A673 (cell line): ENCODE results near the gene ZNF169. TPM values are rescaled to one million over a fixed set of nuclear protein-coding genes. Genes with fewer than 3 reads are reported as not detected.
"Not testable (repeated sequence)": the region's sequence is repeated elsewhere in the genome, so short reads cannot be mapped to it uniquely, and the experiment has no call there.

ENCODE experiments used
- BruUV-seq: library from RNA; stranded (reverse); fragments of 400-500 nt; replicated peaks from 2 replicates; lab custom pipeline; 2021; lab: Mats Ljungman, UMichigan
- CTCF ChIA-PET: fragments of 300-600 bp; sonication (Branson Sonifier 250); formaldehyde crosslinking; loops from one replicate; lab custom pipeline; 2022; ENCODE audit warnings: antibody characterized with exemption; lab: Charles Lee
- POLR2A ChIA-PET: fragments of 300-600 bp; sonication (Branson Sonifier 250); formaldehyde crosslinking; loops from one replicate; lab custom pipeline; 2022; ENCODE audit warnings: antibody characterized with exemption; ENCODE audit not compliant: low non-redundant PET; lab: Charles Lee
- DNase-seq: peaks from one replicate; pipeline ENCODE4 v3.0.0-alpha.2; 2015; ENCODE audit warnings: low spot score
- H3K27ac ChIP-seq: fragments of 200-600 bp; sonication (generic); 2 replicates; pipeline ENCODE4 v1.5.1; 2016; ENCODE audit warnings: mixed run types, low read depth, mild to moderate bottlenecking, mixed read lengths, antibody characterized with exemption, low read length; ENCODE audit not compliant: poor library complexity, severe bottlenecking
- H3K27me3 ChIP-seq: fragments of 200-600 bp; sonication (generic); replicated peaks from 2 replicates; pipeline ENCODE4 v1.6.1; 2017; ENCODE audit warnings: mixed run types, low read depth, mild to moderate bottlenecking, mixed read lengths, antibody characterized with exemption, low read length; ENCODE audit not compliant: insufficient read depth, poor library complexity
- H3K36me3 ChIP-seq: fragments of 200-600 bp; sonication (generic); 2 replicates; pipeline ENCODE4 v1.6.1; 2016; ENCODE audit warnings: mixed run types, mild to moderate bottlenecking, mixed read lengths, antibody characterized with exemption, low read length; ENCODE audit not compliant: insufficient read depth, poor library complexity, severe bottlenecking
- H3K4me1 ChIP-seq: fragments of 200-600 bp; sonication (generic); 2 replicates; pipeline ENCODE4 v1.6.1; 2017; ENCODE audit warnings: mixed run types, mild to moderate bottlenecking, mixed read lengths, antibody characterized with exemption, low read length; ENCODE audit not compliant: insufficient read depth, poor library complexity, severe bottlenecking
- H3K4me3 ChIP-seq: fragments of 200-600 bp; sonication (generic); 2 replicates; pipeline ENCODE4 v1.5.1; 2016; ENCODE audit warnings: low read depth, mixed run types, mild to moderate bottlenecking, mixed read lengths, low read length; ENCODE audit not compliant: poor library complexity, severe bottlenecking
- H3K9me3 ChIP-seq: fragments of 200-600 bp; sonication (generic); 2 replicates; pipeline ENCODE4 v1.6.1; 2016; ENCODE audit warnings: mixed run types, low read depth, mild to moderate bottlenecking, mixed read lengths, antibody characterized with exemption, low read length; ENCODE audit not compliant: poor library complexity, severe bottlenecking
- EZH2 ChIP-seq: fragments of 200-600 bp; sonication (generic); IDR thresholded peaks from 2 replicates; pipeline ENCODE4 v1.6.1; 2017; ENCODE audit warnings: borderline replicate concordance, low read depth, mild to moderate bottlenecking, mixed read lengths, antibody characterized with exemption, low read length; ENCODE audit not compliant: poor library complexity, severe bottlenecking
- intact Hi-C: fragments of 100-400 bp; cut with micrococcal nuclease; formaldehyde crosslinking; loops from one replicate; pipeline ENCODE4 v1.10.0; 2022; ENCODE audit not compliant: unreplicated experiment
- total RNA-seq: library from RNA; stranded (reverse); gene quantifications from 2 replicates; pipeline ENCODE4 v1.2.3, GENCODE V29; 2021
- TF ChIP-seq, protein P1 (sequence below): fragments of 300-800, 200-600 bp; sonication (generic); conservative IDR thresholded peaks from 2 replicates; pipeline ENCODE4 v1.5.1; 2017; ENCODE audit warnings: low read depth, mild to moderate bottlenecking, antibody characterized with exemption, low read length, moderate library complexity, mixed read lengths

ZNF169 gene
- total RNA-seq, 1 experiment from 2014 or later = 4.2 TPM

DNA sequence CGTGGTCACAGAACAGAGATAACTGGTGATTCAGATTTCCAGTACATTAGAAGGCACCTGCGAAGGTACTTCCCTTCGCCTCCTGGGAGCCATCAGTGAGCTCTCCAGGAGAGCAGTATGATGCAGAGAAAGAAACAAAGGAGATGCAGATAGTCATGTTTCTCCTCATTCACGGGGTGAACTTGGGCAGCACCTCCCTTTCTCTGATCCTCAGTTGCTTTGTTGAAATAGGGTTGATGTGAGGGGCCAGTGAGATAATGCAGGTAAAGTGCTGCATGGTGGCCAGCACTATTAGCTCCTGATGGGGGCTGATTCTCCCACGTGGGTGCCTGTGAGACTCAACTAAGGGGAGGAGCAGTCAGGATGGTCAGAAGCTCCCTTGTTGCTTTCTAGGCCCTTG, 46.6 kb upstream of the ZNF169 start:
- no TSS peak for BruUV-seq
- Histone ChIP-seq H3K9me3 (peaks cover 6% of the 10 kb centered on the region), H3K27me3 (peaks cover 4% of the 10 kb centered on the region), H3K36me3 (no peaks in the 10 kb centered on the region), H3K27ac (no peak overlapping the region), H3K4me1 (peaks cover 12% of the 10 kb centered on the region), H3K4me3 (no peak overlapping the region)
- DNase-seq = no peak
- ChIA-PET POLR2A (no interaction called here), CTCF (interaction anchor here (1.2 to 2.3 kb wide), 2 partner anchors 146 to 199 kb away, joined by 3 to 21 read pairs; no protein-coding TSS in a partner anchor)
- TF ChIP-seq EZH2 = no peak
- TF ChIP-seq, protein P1, sequence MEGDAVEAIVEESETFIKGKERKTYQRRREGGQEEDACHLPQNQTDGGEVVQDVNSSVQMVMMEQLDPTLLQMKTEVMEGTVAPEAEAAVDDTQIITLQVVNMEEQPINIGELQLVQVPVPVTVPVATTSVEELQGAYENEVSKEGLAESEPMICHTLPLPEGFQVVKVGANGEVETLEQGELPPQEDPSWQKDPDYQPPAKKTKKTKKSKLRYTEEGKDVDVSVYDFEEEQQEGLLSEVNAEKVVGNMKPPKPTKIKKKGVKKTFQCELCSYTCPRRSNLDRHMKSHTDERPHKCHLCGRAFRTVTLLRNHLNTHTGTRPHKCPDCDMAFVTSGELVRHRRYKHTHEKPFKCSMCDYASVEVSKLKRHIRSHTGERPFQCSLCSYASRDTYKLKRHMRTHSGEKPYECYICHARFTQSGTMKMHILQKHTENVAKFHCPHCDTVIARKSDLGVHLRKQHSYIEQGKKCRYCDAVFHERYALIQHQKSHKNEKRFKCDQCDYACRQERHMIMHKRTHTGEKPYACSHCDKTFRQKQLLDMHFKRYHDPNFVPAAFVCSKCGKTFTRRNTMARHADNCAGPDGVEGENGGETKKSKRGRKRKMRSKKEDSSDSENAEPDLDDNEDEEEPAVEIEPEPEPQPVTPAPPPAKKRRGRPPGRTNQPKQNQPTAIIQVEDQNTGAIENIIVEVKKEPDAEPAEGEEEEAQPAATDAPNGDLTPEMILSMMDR = no peak
- intact Hi-C loops = loop anchor here (5.0 kb wide), 1 partner anchor 525 kb away; no protein-coding TSS in a partner anchor

DNA sequence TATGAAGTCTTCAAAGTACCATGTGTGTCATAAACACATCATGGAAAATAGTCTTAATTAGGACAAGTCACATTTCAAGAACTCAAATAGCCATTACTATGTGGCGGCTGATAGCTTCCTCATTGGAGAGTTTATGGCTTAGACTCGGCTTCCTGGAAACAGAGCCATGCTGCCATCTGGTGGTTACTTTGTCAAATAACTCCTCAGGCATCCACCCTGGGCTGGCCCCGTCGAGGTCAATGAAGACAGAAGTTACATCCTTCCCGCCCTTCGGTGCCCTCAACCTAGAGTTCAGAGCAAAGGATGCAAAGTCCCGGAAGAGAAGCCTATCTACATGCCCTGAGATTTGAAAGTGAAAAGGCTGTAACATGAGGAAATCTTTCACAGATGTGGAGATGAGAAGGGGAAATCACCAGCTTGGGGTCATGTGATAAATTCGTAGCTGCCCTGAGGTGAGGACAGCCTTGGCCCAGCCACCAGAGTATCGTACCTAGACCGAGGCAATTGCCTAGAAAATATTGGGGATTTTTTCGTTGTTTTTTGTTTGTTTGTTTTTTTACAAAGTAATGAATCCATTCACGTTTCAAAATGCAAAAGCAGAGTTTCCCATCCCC, 45.5 kb upstream of the ZNF169 start:
- Histone ChIP-seq H3K4me1 (peaks cover 12% of the 10 kb centered on the region), H3K9me3 (no peaks in the 10 kb centered on the region), H3K36me3 (no peaks in the 10 kb centered on the region), H3K27ac (no peak overlapping the region), H3K27me3 (peaks cover 4% of the 10 kb centered on the region), H3K4me3 (no peak overlapping the region)
- intact Hi-C loops = loop anchor here (1.0 to 5.0 kb wide), 3 partner anchors 148 to 526 kb away; no protein-coding TSS in a partner anchor
- DNase-seq = peak; percentile 81
- no TSS peak for BruUV-seq
- ChIA-PET CTCF (interaction anchor here (0.6 to 2.3 kb wide), 9 partner anchors 13 to 531 kb away, joined by 3 to 36 read pairs (median 4); no protein-coding TSS in a partner anchor), POLR2A (no interaction called here)
- TF ChIP-seq, protein P1 = peak; percentile 82
- TF ChIP-seq EZH2 = no peak

DNA sequence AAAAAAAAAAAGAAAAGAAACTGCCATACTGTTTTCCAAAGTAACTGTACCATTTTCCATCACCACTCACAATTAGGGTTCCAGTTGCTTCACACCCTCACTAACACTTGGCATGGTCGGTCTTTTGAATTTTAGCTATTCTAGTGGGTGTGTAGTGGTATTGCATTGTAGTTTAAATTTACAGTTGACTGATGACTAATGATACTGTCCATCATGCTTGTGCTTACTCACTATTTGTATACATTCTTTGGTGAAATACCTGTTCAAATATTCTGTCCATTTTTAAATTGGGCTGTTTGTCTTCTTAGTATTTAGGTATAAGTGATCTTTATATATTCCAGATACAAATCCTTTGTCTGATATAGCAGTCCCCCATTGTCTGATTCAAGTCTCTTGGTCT, 36.2 kb upstream of the ZNF169 start:
- intact Hi-C loops = no loop called here
- POLR2A ChIA-PET = no interaction called here
- no peak overlapping the region for H3K27ac ChIP-seq
- TF ChIP-seq, protein P1 = no peak
- TF ChIP-seq EZH2 = no peak
- BruUV-seq = no TSS peak
- CTCF ChIA-PET = no interaction called here
- H3K4me3 ChIP-seq = no peak overlapping the region
- no peak for DNase-seq
- H3K36me3 ChIP-seq = no peaks in the 10 kb centered on the region
- no peaks in the 10 kb centered on the region for H3K27me3 ChIP-seq
- H3K4me1 ChIP-seq = no peaks in the 10 kb centered on the region
- no peaks in the 10 kb centered on the region for H3K9me3 ChIP-seq

DNA sequence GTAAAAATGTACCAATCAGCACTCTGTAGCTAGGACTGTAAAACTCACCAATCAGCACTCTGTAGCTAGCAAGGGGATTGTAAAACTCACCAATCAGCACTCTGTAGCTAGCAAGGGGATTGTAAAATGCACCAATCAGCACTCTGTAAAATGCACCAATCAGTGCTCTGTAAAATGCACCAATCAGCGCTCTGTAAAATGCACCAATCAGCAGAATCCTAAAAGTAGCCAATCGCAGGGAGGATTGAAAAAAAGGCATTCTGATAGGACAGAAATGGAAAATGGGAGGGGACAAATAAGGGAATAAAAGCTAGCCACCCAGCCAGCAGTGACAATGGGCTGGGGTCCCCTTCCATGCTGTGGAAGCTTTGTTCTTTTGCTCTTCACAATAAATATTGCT, 33.7 kb upstream of the ZNF169 start:
- DNase-seq, H3K9me3 ChIP-seq, H3K4me1 ChIP-seq, H3K4me3 ChIP-seq, BruUV-seq, H3K27ac ChIP-seq, POLR2A ChIA-PET, H3K36me3 ChIP-seq, H3K27me3 ChIP-seq, CTCF ChIA-PET, intact Hi-C loops: not testable (repeated sequence)
